Left forelimb (tissue), 1 donor: Measurements from ENCODE around the gene NFIX.

ENCODE experiments used
- DNase-seq: peaks from one replicate; pipeline ENCODE4 v3.0.0-alpha.2; 2018; ENCODE audit warnings: low spot score

The NFIX gene

GRCh38 chr19:13022111-13022858 lies 27.0 kb downstream of the NFIX start:
- no peak for DNase-seq

GRCh38 chr19:13022859-13023636 lies 27.8 kb downstream of the NFIX start:
- peak; percentile 92 for DNase-seq

- no peak for DNase-seq
Measured at GRCh38 chr19:13023656-13024055, 28.4 kb downstream of the NFIX start.

- no peak for DNase-seq
Measured at GRCh38 chr19:13024126-13024950, 29.1 kb downstream of the NFIX start.

- no peak for DNase-seq
Measured at GRCh38 chr19:13024951-13025697, 29.8 kb downstream of the NFIX start.

GRCh38 chr19:13025819-13026456 lies 30.7 kb downstream of the NFIX start:
- no peak for DNase-seq

- DNase-seq, result no peak
Measured at GRCh38 chr19:13026462-13027370, 31.4 kb downstream of the NFIX start.

GRCh38 chr19:13027557-13027956 lies 32.3 kb downstream of the NFIX start:
- no peak for DNase-seq

- no peak for DNase-seq
Measured at GRCh38 chr19:13028027-13028426, 32.8 kb downstream of the NFIX start.

- no peak for DNase-seq
Measured at GRCh38 chr19:13029301-13029880, 34.1 kb downstream of the NFIX start.

- no peak for DNase-seq
Measured at GRCh38 chr19:13029893-13030292, 34.6 kb downstream of the NFIX start.

- DNase-seq, result no peak
Measured at GRCh38 chr19:13031917-13032623, 36.8 kb downstream of the NFIX start.

- DNase-seq, result no peak
Measured at GRCh38 chr19:13032837-13033236, 37.6 kb downstream of the NFIX start.

GRCh38 chr19:13033244-13033643 lies 38.0 kb downstream of the NFIX start:
- DNase-seq, result no peak

- DNase-seq, result no peak
Measured at GRCh38 chr19:13033819-13034611, 38.7 kb downstream of the NFIX start.

GRCh38 chr19:13034636-13035035 lies 39.4 kb downstream of the NFIX start:
- DNase-seq, result no peak

- no peak for DNase-seq
Measured at GRCh38 chr19:13035820-13036365, 40.6 kb downstream of the NFIX start.

- no peak for DNase-seq
Measured at GRCh38 chr19:13036366-13036976, 41.2 kb downstream of the NFIX start.
